Neural progenitor cell (in vitro differentiated cells): ENCODE results near the gene LRRC28. TPM values are rescaled to one million over a fixed set of nuclear protein-coding genes. Genes with fewer than 3 reads are reported as not detected.

ENCODE experiments used
- DNase-seq: peaks from one replicate; pipeline ENCODE4 v3.0.0-alpha.2; 2016; ENCODE audit warnings: low spot score
- H2AFZ ChIP-seq: fragments of 200-600 bp; sonication (generic); replicated peaks from 2 replicates; pipeline ENCODE4 v1.6.1; 2016; ENCODE audit warnings: antibody characterized with exemption
- H3F3A ChIP-seq: fragments of 200-600 bp; sonication (generic); 2 replicates; pipeline ENCODE4 v1.6.1; 2016; ENCODE audit warnings: antibody characterized with exemption, low read depth
- H3K27ac ChIP-seq: fragments of 200-600 bp; sonication (generic); 2 replicates; pipeline ENCODE4 v1.5.1; 2016; ENCODE audit warnings: mild to moderate bottlenecking
- H3K27me3 ChIP-seq: fragments of 200-600 bp; sonication (generic); 2 replicates; pipeline ENCODE4 v1.6.1; 2016; ENCODE audit warnings: mild to moderate bottlenecking, moderate library complexity
- H3K36me3 ChIP-seq: fragments of 200-600 bp; sonication (generic); 2 replicates; pipeline ENCODE4 v1.5.1; 2016
- H3K4me1 ChIP-seq: fragments of 200-600 bp; sonication (generic); 2 replicates; pipeline ENCODE4 v1.6.1; 2016; ENCODE audit warnings: mixed run types
- H3K4me2 ChIP-seq: fragments of 200-600 bp; sonication (generic); 2 replicates; pipeline ENCODE4 v1.6.1; 2016
- H3K4me3 ChIP-seq: fragments of 200-600 bp; sonication (generic); 2 replicates; pipeline ENCODE4 v1.5.1; 2016
- H3K79me2 ChIP-seq: fragments of 200-600 bp; sonication (generic); 2 replicates; pipeline ENCODE4 v1.6.1; 2016; ENCODE audit warnings: low read depth
- H3K9ac ChIP-seq: fragments of 200-600 bp; sonication (generic); 2 replicates; pipeline ENCODE4 v1.6.1; 2016
- H3K9me3 ChIP-seq: fragments of 200-600 bp; sonication (generic); 2 replicates; pipeline ENCODE4 v1.5.1; 2016; ENCODE audit warnings: low read depth
- H4K20me1 ChIP-seq: fragments of 200-600 bp; sonication (generic); 2 replicates; pipeline ENCODE4 v1.6.1; 2016; ENCODE audit warnings: low read depth
- H3K27ac Mint-ChIP-seq: 3 replicates; pipeline ENCODE4 v1.8.0; 2021; ENCODE audit warnings: mixed read lengths
- H3K27me3 Mint-ChIP-seq: 2 replicates; pipeline ENCODE4 v1.8.0; 2022; ENCODE audit warnings: low read depth, mild to moderate bottlenecking, inconsistent platforms, moderate library complexity, mixed read lengths; ENCODE audit not compliant: insufficient read depth
- H3K36me3 Mint-ChIP-seq: 3 replicates; pipeline ENCODE4 v1.8.0; 2021; ENCODE audit warnings: mixed read lengths
- H3K4me1 Mint-ChIP-seq: 3 replicates; pipeline ENCODE4 v1.8.0; 2021; ENCODE audit warnings: mixed read lengths
- H3K4me3 Mint-ChIP-seq: 3 replicates; pipeline ENCODE4 v1.8.0; 2021; ENCODE audit warnings: mild to moderate bottlenecking, moderate library complexity, mixed read lengths
- H3K9me3 Mint-ChIP-seq: 3 replicates; pipeline ENCODE4 v1.8.0; 2020; ENCODE audit warnings: mixed read lengths
- EZH2 ChIP-seq: fragments of 200-600 bp; sonication (generic); IDR thresholded peaks from 2 replicates; pipeline ENCODE4 v1.6.1; 2017; ENCODE audit warnings: antibody characterized with exemption, mild to moderate bottlenecking, moderate library complexity
- EZH2phosphoT487 ChIP-seq: fragments of 200-600 bp; sonication (generic); IDR thresholded peaks from 2 replicates; pipeline ENCODE4 v1.6.1; 2017; ENCODE audit warnings: antibody characterized with exemption
- total RNA-seq: library from RNA; depleted of rRNA; stranded (reverse); fragments of >200 nt; gene quantifications from 2 replicates; pipeline ENCODE4 v1.2.3, GENCODE V29; 2015; ENCODE audit warnings: low replicate concordance
- TF ChIP-seq, protein P1 (sequence below): fragments of 200-600 bp; sonication (generic); IDR thresholded peaks from 2 replicates; pipeline ENCODE4 v1.5.1; 2017; ENCODE audit warnings: antibody characterized with exemption, mild to moderate bottlenecking

The LRRC28 gene
- total RNA-seq, 1 donor from 2014 or later: 34.5 TPM

DNA sequence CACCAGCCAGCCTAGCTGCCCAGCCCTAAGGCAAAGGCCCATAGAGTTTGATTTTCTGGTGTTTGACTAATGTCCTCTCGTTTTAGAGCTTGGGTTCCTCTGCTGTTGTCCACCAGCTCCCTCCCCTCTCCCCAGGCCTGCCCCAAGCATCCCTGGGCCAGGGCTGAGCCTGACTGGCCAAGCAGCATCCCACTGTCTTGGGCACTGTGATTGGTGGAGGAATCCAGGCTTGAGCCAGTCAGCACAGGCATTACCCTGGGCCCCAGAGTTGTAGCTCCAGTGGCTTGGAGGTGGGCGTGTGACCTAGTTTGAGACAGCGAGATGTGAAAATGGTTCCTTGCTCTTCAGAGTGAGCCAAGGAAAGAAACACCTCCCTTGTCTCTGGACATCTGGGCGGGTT, 159.2 kb downstream of the LRRC28 start:
- Mint-ChIP-seq H3K4me1 (no peaks in the 10 kb centered on the region), H3K36me3 (no peaks in the 10 kb centered on the region), H3K4me3 (no peak overlapping the region), H3K27me3 (peaks cover 2% of the 10 kb centered on the region), H3K27ac (peak overlapping the region; percentile 92), H3K9me3 (peaks cover 1% of the 10 kb centered on the region)
- Histone ChIP-seq H3K27me3 (no peaks in the 10 kb centered on the region), H3K4me2 (no peak overlapping the region), H3F3A (no peaks in the 10 kb centered on the region), H3K79me2 (no peaks in the 10 kb centered on the region), H3K4me1 (no peaks in the 10 kb centered on the region), H3K36me3 (no peaks in the 10 kb centered on the region), H2AFZ (peak overlapping the region; percentile 17), H3K9me3 (no peaks in the 10 kb centered on the region), H3K9ac (no peak overlapping the region), H4K20me1 (no peaks in the 10 kb centered on the region), H3K27ac (no peak overlapping the region), H3K4me3 (no peak overlapping the region)
- DNase-seq: no peak
- TF ChIP-seq EZH2phosphoT487 (no peak), EZH2 (no peak)
- TF ChIP-seq, protein P1, sequence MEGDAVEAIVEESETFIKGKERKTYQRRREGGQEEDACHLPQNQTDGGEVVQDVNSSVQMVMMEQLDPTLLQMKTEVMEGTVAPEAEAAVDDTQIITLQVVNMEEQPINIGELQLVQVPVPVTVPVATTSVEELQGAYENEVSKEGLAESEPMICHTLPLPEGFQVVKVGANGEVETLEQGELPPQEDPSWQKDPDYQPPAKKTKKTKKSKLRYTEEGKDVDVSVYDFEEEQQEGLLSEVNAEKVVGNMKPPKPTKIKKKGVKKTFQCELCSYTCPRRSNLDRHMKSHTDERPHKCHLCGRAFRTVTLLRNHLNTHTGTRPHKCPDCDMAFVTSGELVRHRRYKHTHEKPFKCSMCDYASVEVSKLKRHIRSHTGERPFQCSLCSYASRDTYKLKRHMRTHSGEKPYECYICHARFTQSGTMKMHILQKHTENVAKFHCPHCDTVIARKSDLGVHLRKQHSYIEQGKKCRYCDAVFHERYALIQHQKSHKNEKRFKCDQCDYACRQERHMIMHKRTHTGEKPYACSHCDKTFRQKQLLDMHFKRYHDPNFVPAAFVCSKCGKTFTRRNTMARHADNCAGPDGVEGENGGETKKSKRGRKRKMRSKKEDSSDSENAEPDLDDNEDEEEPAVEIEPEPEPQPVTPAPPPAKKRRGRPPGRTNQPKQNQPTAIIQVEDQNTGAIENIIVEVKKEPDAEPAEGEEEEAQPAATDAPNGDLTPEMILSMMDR: no peak

DNA sequence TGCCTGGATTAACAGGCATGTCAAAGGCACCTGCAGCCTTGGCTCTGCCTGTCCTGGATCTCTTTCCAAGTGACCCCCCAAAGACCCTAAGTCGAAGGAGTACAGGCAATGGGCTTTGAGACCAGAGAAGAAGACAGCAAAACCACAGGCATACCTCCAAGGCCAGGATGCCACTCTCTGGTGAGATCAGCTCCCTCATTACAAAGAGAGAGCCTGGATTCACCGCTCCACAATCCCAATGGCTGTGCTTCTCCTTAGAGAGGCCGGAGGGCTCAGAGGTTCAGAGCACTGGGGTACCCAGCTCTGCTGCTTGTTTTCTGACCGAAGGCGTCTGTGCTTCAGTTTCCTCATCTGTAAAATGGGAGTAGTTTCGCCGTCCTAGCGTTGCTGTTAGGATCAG, 160.0 kb downstream of the LRRC28 start:
- TF ChIP-seq, protein P1: no peak
- TF ChIP-seq EZH2 (no peak), EZH2phosphoT487 (no peak)
- Histone ChIP-seq H3K9ac (no peak overlapping the region), H3K9me3 (no peaks in the 10 kb centered on the region), H3K27ac (no peak overlapping the region), H3F3A (no peaks in the 10 kb centered on the region), H2AFZ (no peak overlapping the region), H3K36me3 (no peaks in the 10 kb centered on the region), H3K4me1 (no peaks in the 10 kb centered on the region), H3K4me3 (no peak overlapping the region), H3K27me3 (no peaks in the 10 kb centered on the region), H4K20me1 (no peaks in the 10 kb centered on the region), H3K4me2 (no peak overlapping the region), H3K79me2 (no peaks in the 10 kb centered on the region)
- no peak for DNase-seq
- Mint-ChIP-seq H3K9me3 (peaks cover 1% of the 10 kb centered on the region), H3K4me1 (no peaks in the 10 kb centered on the region), H3K36me3 (no peaks in the 10 kb centered on the region), H3K27ac (no peak overlapping the region), H3K4me3 (no peak overlapping the region), H3K27me3 (peaks cover 2% of the 10 kb centered on the region)

DNA sequence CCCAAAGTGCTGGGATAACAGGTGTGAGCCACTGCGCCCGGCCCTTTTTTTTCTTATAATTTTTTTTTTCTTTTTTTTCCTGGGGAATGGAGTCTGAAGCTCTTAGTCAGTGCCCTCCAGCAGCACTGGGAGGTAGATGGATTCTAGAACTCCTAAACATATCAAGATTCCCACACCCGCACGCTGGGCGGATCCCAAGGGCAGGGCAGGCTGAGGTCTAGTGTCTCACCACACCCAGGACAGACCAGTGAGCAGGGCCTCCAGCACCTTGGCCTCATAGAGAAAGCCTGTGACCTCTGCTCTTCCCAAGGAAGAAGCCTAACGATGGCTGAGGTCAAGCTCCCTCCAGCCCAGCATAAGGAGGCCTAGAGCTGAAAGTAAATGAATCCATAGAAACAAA, 160.8 kb downstream of the LRRC28 start:
- Mint-ChIP-seq H3K27me3 (peaks cover under 1% of the 10 kb centered on the region), H3K9me3 (peaks cover 1% of the 10 kb centered on the region), H3K36me3 (no peaks in the 10 kb centered on the region)

More for the DNA sequence above, 160.8 kb downstream of the LRRC28 start:
- no peak for TF ChIP-seq EZH2phosphoT487
- TF ChIP-seq, protein P1: no peak
- H3K4me2 ChIP-seq: no peak overlapping the region
- H3K27ac ChIP-seq: no peak overlapping the region
- no peaks in the 10 kb centered on the region for H3K4me1 ChIP-seq
- no peaks in the 10 kb centered on the region for H3F3A ChIP-seq
- H3K27ac Mint-ChIP-seq: no peak overlapping the region
- H3K79me2 ChIP-seq: no peaks in the 10 kb centered on the region
- H2AFZ ChIP-seq: no peak overlapping the region
- no peak overlapping the region for H3K9ac ChIP-seq
- H3K4me3 ChIP-seq: no peak overlapping the region
- H3K9me3 ChIP-seq: no peaks in the 10 kb centered on the region
- H3K27me3 ChIP-seq: no peaks in the 10 kb centered on the region
- H3K4me1 Mint-ChIP-seq: no peaks in the 10 kb centered on the region
- no peaks in the 10 kb centered on the region for H4K20me1 ChIP-seq
- DNase-seq: no peak
- H3K4me3 Mint-ChIP-seq: no peak overlapping the region
- no peaks in the 10 kb centered on the region for H3K36me3 ChIP-seq
